Naive thymus-derived CD4-positive, alpha-beta T cell (primary cell): ENCODE measurements around the gene CDH5. TPM values are rescaled to one million over a fixed set of nuclear protein-coding genes. Genes with fewer than 3 reads are reported as not detected.
A peak's percentile ranks its signal among the peaks of the same experiment; 100 is the strongest.
"Not testable (repeated sequence)": the region's sequence is repeated elsewhere in the genome, so short reads cannot be mapped to it uniquely, and the experiment has no call there.

Experiments used
- ATAC-seq: fragments of 150-1000 bp; cut with Tn5 transposase; 2 replicates; pipeline ENCODE4 v1.10.0; 2021; ENCODE audit warnings: mild to moderate bottlenecking, moderate library complexity
- CTCF ChIA-PET: fragments of 350-600 bp; sonication (Branson Sonifier 250); formaldehyde crosslinking; loops from one replicate; lab custom pipeline; 2021; ENCODE audit warnings: antibody characterized with exemption; lab: Charles Lee
- POLR2A ChIA-PET: fragments of 350-600 bp; sonication (Branson Sonifier 250); formaldehyde crosslinking; loops from one replicate; lab custom pipeline; 2021; ENCODE audit warnings: antibody characterized with exemption, inconsistent platforms; lab: Charles Lee
- DNase-seq, 9 donors: peaks; one replicate each; pipeline versions ENCODE4 v3.0.0 to v3.0.0-alpha.2; 2020 to 2022; ENCODE audit warnings: mixed read lengths in 1 of 9
- H3K27ac ChIP-seq: one replicate; pipeline ENCODE4 v1.7.0; 2013; ENCODE audit warnings: mild to moderate bottlenecking, low read depth, low read length, moderate library complexity
- H3K27me3 ChIP-seq, 2 donors: one replicate each; pipeline ENCODE4 v1.7.0; 2013; ENCODE audit warnings: low read length in 2 of 2, mild to moderate bottlenecking in 2 of 2, moderate library complexity in 2 of 2; ENCODE audit not compliant: control insufficient read depth in 2 of 2, insufficient read depth in 2 of 2
- H3K36me3 ChIP-seq, 3 experiments: 1 replicate in 2 of 3; 2 replicates in 1 of 3; pipeline ENCODE4 v1.7.0; 2013; ENCODE audit warnings: low read length in 3 of 3, mild to moderate bottlenecking in 3 of 3, moderate library complexity in 1 of 3; ENCODE audit not compliant: insufficient read depth in 3 of 3, control insufficient read depth in 2 of 3
- H3K4me1 ChIP-seq, 2 donors: one replicate each; pipeline ENCODE4 v1.7.0; 2013; ENCODE audit warnings: low read length in 2 of 2, mild to moderate bottlenecking in 2 of 2, moderate library complexity in 1 of 2; ENCODE audit not compliant: control insufficient read depth in 2 of 2, insufficient read depth in 2 of 2
- H3K4me3 ChIP-seq: 2 replicates; pipeline ENCODE4 v1.7.0; 2013; ENCODE audit warnings: mild to moderate bottlenecking, low read length
- H3K9me3 ChIP-seq, 3 experiments: 1 replicate in 2 of 3; 2 replicates in 1 of 3; pipeline ENCODE4 v1.7.0; 2013; ENCODE audit warnings: low read length in 3 of 3; ENCODE audit not compliant: control insufficient read depth in 2 of 3
- H3K27ac Mint-ChIP-seq, 9 donors: one replicate each; pipeline ENCODE4 v1.8.0; 2020 to 2022; ENCODE audit warnings: mixed read lengths in 9 of 9, mild to moderate bottlenecking in 8 of 9, moderate library complexity in 5 of 9, inconsistent platforms in 2 of 9
- H3K27me3 Mint-ChIP-seq, 5 donors: one replicate each; pipeline ENCODE4 v1.8.0; 2021 to 2022; ENCODE audit warnings: mixed read lengths in 5 of 5, mild to moderate bottlenecking in 1 of 5
- H3K36me3 Mint-ChIP-seq, 5 donors: one replicate each; pipeline ENCODE4 v1.8.0; 2020 to 2022; ENCODE audit warnings: mixed read lengths in 5 of 5, mild to moderate bottlenecking in 3 of 5, inconsistent platforms in 1 of 5
- H3K4me1 Mint-ChIP-seq, 7 donors: one replicate each; pipeline ENCODE4 v1.8.0; 2020 to 2022; ENCODE audit warnings: mixed read lengths in 7 of 7, mild to moderate bottlenecking in 3 of 7, inconsistent platforms in 1 of 7
- H3K4me3 Mint-ChIP-seq, 10 donors: one replicate each; pipeline ENCODE4 v1.8.0; 2020 to 2022; ENCODE audit warnings: mild to moderate bottlenecking in 10 of 10, mixed read lengths in 10 of 10, moderate library complexity in 6 of 10, inconsistent platforms in 2 of 10
- H3K9me3 Mint-ChIP-seq, 11 donors: one replicate each; pipeline ENCODE4 v1.8.0; 2020 to 2022; ENCODE audit warnings: mixed read lengths in 11 of 11, mild to moderate bottlenecking in 4 of 11, inconsistent platforms in 1 of 11, moderate library complexity in 1 of 11
- intact Hi-C, 2 donors: fragments of 100-400 bp; cut with micrococcal nuclease; formaldehyde crosslinking; loops; one replicate each; pipeline ENCODE4 v1.15.1; 2023
- polyA plus RNA-seq, 2 donors: library from polyadenylated mRNA; unstranded; fragments of 300-500 nt; fragmentation: Illumina TruSeq; gene quantifications; one replicate each; pipeline ENCODE4 v1.2.3, GENCODE V29; 2021
- total RNA-seq, 6 experiments: library from RNA in 5 of 6; stranded (reverse) in 5 of 6; gene quantifications; 1 replicate in 5 of 6; 2 replicates in 1 of 6; pipeline ENCODE4 v1.2.3 and lab custom pipeline; 2021 to 2026

CDH5 gene
- total and polyA plus RNA-seq, 7 experiments from 2014 or later = not detected

- no peaks in the 10 kb centered on the region for H3K36me3 ChIP-seq
- H3K27me3 ChIP-seq = no peaks in the 10 kb centered on the region
- H3K4me3 Mint-ChIP-seq = no peak overlapping the region
- DNase-seq (no peak), ATAC-seq (no peak)
- no peaks in the 10 kb centered on the region for H3K4me1 Mint-ChIP-seq
- H3K9me3 Mint-ChIP-seq = peaks cover 0 to 14% (median 0%) of the 10 kb centered on the region in 11 donors
- intact Hi-C loops = no loop called here
- H3K4me1 ChIP-seq = no peaks in the 10 kb centered on the region
- POLR2A ChIA-PET = no interaction called here
- CTCF ChIA-PET = no interaction called here
- H3K27ac ChIP-seq = no peak overlapping the region
- no peak overlapping the region for H3K27ac Mint-ChIP-seq
- H3K9me3 ChIP-seq = no peaks in the 10 kb centered on the region
- no peak overlapping the region for H3K4me3 ChIP-seq
- no peaks in the 10 kb centered on the region for H3K36me3 Mint-ChIP-seq
- peaks cover 0 to 29% (median 0%) of the 10 kb centered on the region in 5 donors for H3K27me3 Mint-ChIP-seq
Measured at GRCh38 chr16:66326991-66327513, 39.4 kb upstream of the CDH5 start.

DNA sequence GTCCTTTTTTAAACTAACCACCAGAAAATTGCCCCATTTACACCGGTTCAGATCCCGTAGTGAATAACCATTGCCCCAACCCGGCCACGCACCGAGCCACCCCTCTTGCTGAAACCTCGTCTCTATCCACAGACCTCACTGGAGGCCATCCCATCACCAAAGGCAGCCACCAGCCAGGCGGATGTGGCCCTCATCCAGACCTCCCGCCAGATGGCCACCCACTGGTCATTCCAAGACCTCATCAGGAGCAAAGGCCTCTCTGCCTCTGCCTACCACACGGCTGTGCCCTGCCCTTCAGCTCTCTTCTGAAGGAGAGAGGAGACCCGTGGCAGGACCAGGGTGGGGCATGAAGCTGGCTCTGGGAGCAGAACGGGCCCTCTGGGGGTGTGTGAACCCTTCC is 38.2 kb upstream of the CDH5 start:
- Mint-ChIP-seq H3K4me3 (no peak overlapping the region), H3K27me3 (peaks cover 0 to 37% (median 3%) of the 10 kb centered on the region in 5 donors), H3K36me3 (no peaks in the 10 kb centered on the region), H3K27ac (no peak overlapping the region), H3K9me3 (peaks cover 0 to 15% (median 0%) of the 10 kb centered on the region in 11 donors), H3K4me1 (peaks cover 0 to 1% (median 0%) of the 10 kb centered on the region in 7 donors)
- ChIA-PET CTCF (no interaction called here), POLR2A (no interaction called here)
- Histone ChIP-seq H3K9me3 (no peaks in the 10 kb centered on the region), H3K36me3 (no peaks in the 10 kb centered on the region), H3K27ac (no peak overlapping the region), H3K4me1 (no peaks in the 10 kb centered on the region), H3K4me3 (no peak overlapping the region), H3K27me3 (no peaks in the 10 kb centered on the region)
- no peak for DNase-seq
- ATAC-seq = no peak
- intact Hi-C loops = no loop called here

DNA sequence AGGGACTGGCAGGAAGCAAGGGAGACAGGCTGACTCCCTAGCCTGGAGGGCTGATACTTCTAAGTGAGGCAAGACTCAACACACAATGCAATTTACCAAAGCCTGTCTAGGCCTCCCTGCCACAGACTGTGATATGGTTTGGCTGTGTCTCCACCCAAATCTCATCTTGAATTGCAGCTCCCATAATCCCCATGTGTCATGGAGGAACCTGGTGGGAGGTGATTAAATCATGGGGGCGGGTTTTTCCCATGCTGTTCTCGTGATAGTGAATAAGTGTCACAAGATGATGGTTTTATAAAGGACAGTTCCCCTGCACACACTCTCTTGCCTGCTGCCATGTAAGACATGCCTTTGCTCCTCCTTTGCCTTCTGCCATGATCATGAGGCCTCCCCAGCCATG is 35.0 kb upstream of the CDH5 start:
- H3K27me3 ChIP-seq, DNase-seq, CTCF ChIA-PET, H3K4me1 ChIP-seq, H3K9me3 ChIP-seq, H3K36me3 Mint-ChIP-seq, H3K27ac ChIP-seq, H3K4me1 Mint-ChIP-seq, intact Hi-C loops, H3K4me3 ChIP-seq, H3K36me3 ChIP-seq, H3K4me3 Mint-ChIP-seq, ATAC-seq, POLR2A ChIA-PET: not testable (repeated sequence)
- peaks cover 5 to 40% (median 14%) of the 10 kb centered on the region in 5 donors for H3K27me3 Mint-ChIP-seq
- peaks cover 0 to 15% (median 0%) of the 10 kb centered on the region in 11 donors for H3K9me3 Mint-ChIP-seq
- peak overlapping the region in 1 of 9 donors; percentile 15 for H3K27ac Mint-ChIP-seq

- CTCF ChIA-PET = no interaction called here
- DNase-seq = no peak
- Histone ChIP-seq H3K27me3 (no peaks in the 10 kb centered on the region), H3K4me3 (no peak overlapping the region), H3K36me3 (no peaks in the 10 kb centered on the region), H3K9me3 (no peaks in the 10 kb centered on the region), H3K4me1 (no peaks in the 10 kb centered on the region), H3K27ac (no peak overlapping the region)
- intact Hi-C loops = no loop called here
- Mint-ChIP-seq H3K36me3 (no peaks in the 10 kb centered on the region), H3K4me3 (no peak overlapping the region), H3K9me3 (peaks cover 0 to 15% (median 1%) of the 10 kb centered on the region in 11 donors), H3K27me3 (peaks cover 7 to 46% (median 19%) of the 10 kb centered on the region in 5 donors), H3K27ac (no peak overlapping the region), H3K4me1 (peaks cover 0 to 1% (median 0%) of the 10 kb centered on the region in 7 donors)
- no peak for ATAC-seq
- POLR2A ChIA-PET = no interaction called here
Measured at GRCh38 chr16:66332634-66333610, 33.6 kb upstream of the CDH5 start.

DNA sequence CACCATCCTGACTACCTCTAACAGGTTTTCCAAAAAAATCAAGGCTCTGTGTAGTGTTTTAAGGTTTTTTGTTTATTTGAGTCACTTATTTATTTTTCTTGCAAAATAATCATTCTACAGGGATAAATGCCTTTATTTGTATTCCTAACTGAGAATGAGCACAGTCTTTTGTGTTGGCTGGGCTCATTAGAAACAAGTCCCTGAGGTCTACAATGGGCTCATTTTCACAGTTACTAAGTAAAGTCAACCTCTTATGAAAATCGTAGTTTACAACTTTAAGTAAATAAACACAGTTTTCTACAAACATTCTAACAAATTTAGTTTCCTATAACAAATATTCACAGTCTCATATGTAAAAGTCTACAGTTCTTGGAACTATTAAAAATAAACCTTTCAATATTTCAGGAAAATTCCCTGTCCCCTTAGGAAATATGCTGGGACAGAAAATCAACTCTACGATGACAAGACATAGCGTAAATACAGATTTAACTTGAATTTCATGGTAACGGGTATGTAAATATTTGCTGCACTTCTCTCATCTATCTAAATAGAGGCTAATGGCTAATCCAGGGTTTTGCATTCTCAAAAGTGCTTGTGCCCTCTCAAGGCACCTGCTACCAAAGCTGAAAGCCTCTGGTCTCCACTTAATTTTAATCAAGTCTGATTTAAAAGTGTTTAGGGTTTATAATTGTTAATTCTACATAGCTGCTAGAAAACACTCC is 31.5 kb upstream of the CDH5 start:
- Histone ChIP-seq H3K4me1 (no peaks in the 10 kb centered on the region), H3K27ac (no peak overlapping the region), H3K36me3 (no peaks in the 10 kb centered on the region), H3K9me3 (no peaks in the 10 kb centered on the region), H3K4me3 (no peak overlapping the region), H3K27me3 (no peaks in the 10 kb centered on the region)
- H3K36me3 Mint-ChIP-seq = peaks cover 0 to 3% (median 0%) of the 10 kb centered on the region in 5 donors
- DNase-seq (no peak), ATAC-seq (no peak)
- H3K4me3 Mint-ChIP-seq = no peak overlapping the region
- peaks cover 7 to 41% (median 24%) of the 10 kb centered on the region in 5 donors for H3K27me3 Mint-ChIP-seq
- peaks cover 0 to 1% (median 0%) of the 10 kb centered on the region in 7 donors for H3K4me1 Mint-ChIP-seq
- H3K9me3 Mint-ChIP-seq = peaks cover 0 to 15% (median 2%) of the 10 kb centered on the region in 11 donors
- intact Hi-C loops = no loop called here
- POLR2A ChIA-PET = no interaction called here
- H3K27ac Mint-ChIP-seq = no peak overlapping the region
- CTCF ChIA-PET = no interaction called here

GRCh38 chr16:66335704-66336329 is 30.7 kb upstream of the CDH5 start:
- Mint-ChIP-seq H3K9me3 (peaks cover 0 to 12% (median 2%) of the 10 kb centered on the region in 11 donors), H3K4me3 (no peak overlapping the region), H3K27me3 (peaks cover 8 to 40% (median 24%) of the 10 kb centered on the region in 5 donors), H3K36me3 (peaks cover 0 to 3% (median 0%) of the 10 kb centered on the region in 5 donors), H3K27ac (no peak overlapping the region), H3K4me1 (peaks cover 0 to 1% (median 0%) of the 10 kb centered on the region in 7 donors)
- CTCF ChIA-PET = no interaction called here
- intact Hi-C loops = no loop called here
- Histone ChIP-seq H3K4me1 (no peaks in the 10 kb centered on the region), H3K9me3 (no peaks in the 10 kb centered on the region), H3K27me3 (no peaks in the 10 kb centered on the region), H3K36me3 (no peaks in the 10 kb centered on the region), H3K27ac (no peak overlapping the region), H3K4me3 (no peak overlapping the region)
- POLR2A ChIA-PET = no interaction called here
- ATAC-seq = no peak
- no peak for DNase-seq
